Upper lobe of right lung (tissue), 1 donor: ENCODE measurements around the gene FAM114A1. TPM values are rescaled to one million over a fixed set of nuclear protein-coding genes. Genes with fewer than 3 reads are reported as not detected.

Source experiments
- ATAC-seq: fragments of 200-7000 bp; cut with Tn5 transposase; one replicate; pipeline ENCODE4 v1.9.1; 2020; ENCODE audit warnings: mild to moderate bottlenecking, moderate library complexity
- DNase-seq: peaks from one replicate; pipeline ENCODE4 v3.0.0-alpha.2; 2020
- H3K27ac ChIP-seq: fragments of 200-600 bp; one replicate; pipeline ENCODE4 v1.8.0; 2022
- H3K27me3 ChIP-seq: fragments of 200-600 bp; one replicate; pipeline ENCODE4 v1.8.0; 2022; ENCODE audit warnings: mild to moderate bottlenecking
- H3K36me3 ChIP-seq: fragments of 200-600 bp; one replicate; pipeline ENCODE4 v1.8.0; 2022
- H3K4me1 ChIP-seq: fragments of 200-600 bp; one replicate; pipeline ENCODE4 v1.8.0; 2022
- H3K4me3 ChIP-seq: fragments of 200-600 bp; one replicate; pipeline ENCODE4 v1.8.0; 2022; ENCODE audit warnings: mild to moderate bottlenecking
- H3K9me3 ChIP-seq: fragments of 200-600 bp; one replicate; pipeline ENCODE4 v1.8.0; 2022
- intact Hi-C: fragments of 100-400 bp; cut with DNase I; formaldehyde crosslinking; loops from one replicate; pipeline ENCODE4 v1.11.0; 2022
- microRNA-seq: library from miRNA; unstranded; fragments of <30 nt; microRNA quantifications from one replicate; pipeline ENCODE4 v1.2.0, GENCODE V29; 2020; ENCODE audit warnings: borderline microRNAs expressed
- total RNA-seq: library from RNA; stranded (reverse); fragmentation: NEBNext Ultra II Directional; extraction: Animal tissue kit (Norgen Biotek cat#: 25700); gene quantifications from one replicate; pipeline ENCODE4 v1.2.1, GENCODE V29; 2021
- TF ChIP-seq, protein P1 (sequence below): fragments of 200-600 bp; IDR thresholded peaks from one replicate; pipeline ENCODE4 v1.8.0; 2022; ENCODE audit warnings: antibody characterized with exemption
- donor health status: DM: no; HTN: yes; CAD: no; lungs with severe emphysema.

FAM114A1 gene
- total RNA-seq, 1 donor from 2014 or later: 39.8 TPM

DNA sequence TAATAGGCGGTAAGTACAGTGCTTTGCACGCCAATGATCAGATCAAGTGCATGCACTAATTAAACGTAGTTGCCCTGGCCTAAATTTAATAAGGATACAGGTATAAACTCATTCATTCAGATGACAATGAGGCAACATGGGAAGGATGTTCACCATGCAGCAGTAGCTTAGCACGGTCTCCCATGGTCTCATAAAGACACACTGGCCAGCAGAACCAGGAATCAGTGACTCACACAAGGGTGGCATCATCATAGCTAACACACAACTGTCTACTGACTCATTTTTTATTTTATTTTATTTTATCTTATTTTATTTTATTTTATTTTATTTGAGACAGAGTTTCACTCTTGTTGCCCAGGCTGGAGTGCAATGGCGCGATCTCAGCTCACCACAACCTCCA, 121.9 kb downstream of the FAM114A1 start:
- TF ChIP-seq, protein P1, sequence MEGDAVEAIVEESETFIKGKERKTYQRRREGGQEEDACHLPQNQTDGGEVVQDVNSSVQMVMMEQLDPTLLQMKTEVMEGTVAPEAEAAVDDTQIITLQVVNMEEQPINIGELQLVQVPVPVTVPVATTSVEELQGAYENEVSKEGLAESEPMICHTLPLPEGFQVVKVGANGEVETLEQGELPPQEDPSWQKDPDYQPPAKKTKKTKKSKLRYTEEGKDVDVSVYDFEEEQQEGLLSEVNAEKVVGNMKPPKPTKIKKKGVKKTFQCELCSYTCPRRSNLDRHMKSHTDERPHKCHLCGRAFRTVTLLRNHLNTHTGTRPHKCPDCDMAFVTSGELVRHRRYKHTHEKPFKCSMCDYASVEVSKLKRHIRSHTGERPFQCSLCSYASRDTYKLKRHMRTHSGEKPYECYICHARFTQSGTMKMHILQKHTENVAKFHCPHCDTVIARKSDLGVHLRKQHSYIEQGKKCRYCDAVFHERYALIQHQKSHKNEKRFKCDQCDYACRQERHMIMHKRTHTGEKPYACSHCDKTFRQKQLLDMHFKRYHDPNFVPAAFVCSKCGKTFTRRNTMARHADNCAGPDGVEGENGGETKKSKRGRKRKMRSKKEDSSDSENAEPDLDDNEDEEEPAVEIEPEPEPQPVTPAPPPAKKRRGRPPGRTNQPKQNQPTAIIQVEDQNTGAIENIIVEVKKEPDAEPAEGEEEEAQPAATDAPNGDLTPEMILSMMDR: no peak
- no peak for ATAC-seq
- Histone ChIP-seq H3K9me3 (no peaks in the 10 kb centered on the region), H3K4me1 (peaks cover 7% of the 10 kb centered on the region), H3K27me3 (no peaks in the 10 kb centered on the region), H3K27ac (no peak overlapping the region), H3K36me3 (no peaks in the 10 kb centered on the region), H3K4me3 (no peak overlapping the region)
- DNase-seq: no peak
- intact Hi-C loops: no loop called here

- DNase-seq: no peak
- no peak for ATAC-seq
- intact Hi-C loops: no loop called here
- H3K36me3 ChIP-seq: no peaks in the 10 kb centered on the region
- no peaks in the 10 kb centered on the region for H3K27me3 ChIP-seq
- H3K9me3 ChIP-seq: no peaks in the 10 kb centered on the region
- H3K4me3 ChIP-seq: no peak overlapping the region
- TF ChIP-seq, protein P1: no peak
- H3K4me1 ChIP-seq: peaks cover 7% of the 10 kb centered on the region
- no peak overlapping the region for H3K27ac ChIP-seq
These were observed 122.6 kb downstream of the FAM114A1 start for GRCh38 chr4:38990241-38990640.

DNA sequence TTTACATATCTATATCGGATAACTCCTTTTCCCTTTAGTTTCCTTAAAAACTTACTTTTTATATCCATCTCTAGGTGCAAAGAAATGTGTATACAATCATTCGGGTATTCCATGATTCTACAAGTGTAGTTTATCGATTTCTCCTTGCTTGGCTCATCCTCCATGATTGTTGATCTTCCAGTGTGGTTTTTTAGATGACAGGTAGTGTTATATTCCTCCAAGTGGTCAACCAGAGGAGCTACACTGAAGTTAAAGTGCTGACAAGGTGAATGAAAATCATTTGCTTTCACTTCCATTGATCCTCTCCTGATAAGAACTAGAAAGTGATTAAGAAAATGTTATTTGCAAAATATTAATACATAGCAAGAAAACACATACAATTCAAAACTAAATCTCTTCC, 126.1 kb downstream of the FAM114A1 start:
- H3K27me3 ChIP-seq: no peaks in the 10 kb centered on the region
- H3K9me3 ChIP-seq: no peaks in the 10 kb centered on the region
- ATAC-seq: no peak
- no peaks in the 10 kb centered on the region for H3K4me1 ChIP-seq
- no peak overlapping the region for H3K27ac ChIP-seq
- intact Hi-C loops: no loop called here
- no peaks in the 10 kb centered on the region for H3K36me3 ChIP-seq
- TF ChIP-seq, protein P1: no peak
- DNase-seq: no peak
- no peak overlapping the region for H3K4me3 ChIP-seq

GRCh38 chr4:38994135-38994534, 126.5 kb downstream of the FAM114A1 start:
- TF ChIP-seq, protein P1: no peak
- Histone ChIP-seq H3K9me3 (no peaks in the 10 kb centered on the region), H3K27me3 (no peaks in the 10 kb centered on the region), H3K4me3 (no peak overlapping the region), H3K4me1 (no peaks in the 10 kb centered on the region), H3K27ac (no peak overlapping the region), H3K36me3 (no peaks in the 10 kb centered on the region)
- intact Hi-C loops: no loop called here
- ATAC-seq (no peak), DNase-seq (no peak)

Small RNA genes within 50 kb of the gene (microRNA-seq; reads per million reads assigned to microRNA genes)
- gene MIR574: 486 reads per million, percentile 80 among the genes with 10 or more reads in this experiment

Other genes with a start within 250 kb of the FAM114A1 start
- gene KLF3, start 203.6 kb upstream of the FAM114A1 start, total RNA-seq: 70.6 TPM
- 0.78 TPM for gene TLR10, start 84.8 kb upstream of the FAM114A1 start, total RNA-seq
- gene TLR1, start 63.0 kb upstream of the FAM114A1 start, total RNA-seq: 26.4 TPM
- gene TLR6, start 11.0 kb upstream of the FAM114A1 start, total RNA-seq: 9.6 TPM
- 1.2 TPM for gene TMEM156, start 164.6 kb downstream of the FAM114A1 start, total RNA-seq
- 34.0 TPM for gene KLHL5, start 194.4 kb downstream of the FAM114A1 start, total RNA-seq